Activated CD4-positive, alpha-beta memory T cell treated with anti-CD3 and anti-CD28 coated beads, Interleukin-2, amount 10 ng/mL, durations not matched to agents 7 days and 5 days (primary cell): ENCODE results near the gene ZNF396. TPM values are rescaled to one million over a fixed set of nuclear protein-coding genes. Genes with fewer than 3 reads are reported as not detected.
A peak's percentile ranks its signal among the peaks of the same experiment; 100 is the strongest.

ENCODE experiments used
- CTCF ChIA-PET: fragments of 350-600 bp; sonication (Branson Sonifier 250); formaldehyde crosslinking; loops from one replicate; lab custom pipeline; 2021; ENCODE audit warnings: antibody characterized with exemption, inconsistent platforms; lab: Charles Lee
- POLR2A ChIA-PET: fragments of 350-600 bp; sonication (Branson Sonifier 250); formaldehyde crosslinking; loops from one replicate; lab custom pipeline; 2021; ENCODE audit warnings: antibody characterized with exemption; lab: Charles Lee
- DNase-seq: peaks from one replicate; pipeline ENCODE4 v3.0.0-alpha.2; 2020
- H3K27ac Mint-ChIP-seq: one replicate; pipeline ENCODE4 v1.8.0; 2021; ENCODE audit warnings: mild to moderate bottlenecking, mixed read lengths
- H3K27me3 Mint-ChIP-seq: one replicate; pipeline ENCODE4 v1.8.0; 2021; ENCODE audit warnings: mixed read lengths
- H3K36me3 Mint-ChIP-seq: one replicate; pipeline ENCODE4 v1.8.0; 2021; ENCODE audit warnings: low read depth, mixed read lengths
- H3K4me1 Mint-ChIP-seq: one replicate; pipeline ENCODE4 v1.8.0; 2021; ENCODE audit warnings: mixed read lengths
- H3K4me3 Mint-ChIP-seq: one replicate; pipeline ENCODE4 v1.8.0; 2021; ENCODE audit warnings: mild to moderate bottlenecking, mixed read lengths
- H3K9me3 Mint-ChIP-seq: one replicate; pipeline ENCODE4 v1.8.0; 2021; ENCODE audit warnings: mixed read lengths
- total RNA-seq, 2 experiments: library from RNA; stranded (reverse); gene quantifications; one replicate each; pipeline ENCODE4 v1.2.3, GENCODE V29; 2021

The ZNF396 gene
- total RNA-seq, 2 experiments from 2014 or later, result 0.95 to 1.7 TPM

DNA sequence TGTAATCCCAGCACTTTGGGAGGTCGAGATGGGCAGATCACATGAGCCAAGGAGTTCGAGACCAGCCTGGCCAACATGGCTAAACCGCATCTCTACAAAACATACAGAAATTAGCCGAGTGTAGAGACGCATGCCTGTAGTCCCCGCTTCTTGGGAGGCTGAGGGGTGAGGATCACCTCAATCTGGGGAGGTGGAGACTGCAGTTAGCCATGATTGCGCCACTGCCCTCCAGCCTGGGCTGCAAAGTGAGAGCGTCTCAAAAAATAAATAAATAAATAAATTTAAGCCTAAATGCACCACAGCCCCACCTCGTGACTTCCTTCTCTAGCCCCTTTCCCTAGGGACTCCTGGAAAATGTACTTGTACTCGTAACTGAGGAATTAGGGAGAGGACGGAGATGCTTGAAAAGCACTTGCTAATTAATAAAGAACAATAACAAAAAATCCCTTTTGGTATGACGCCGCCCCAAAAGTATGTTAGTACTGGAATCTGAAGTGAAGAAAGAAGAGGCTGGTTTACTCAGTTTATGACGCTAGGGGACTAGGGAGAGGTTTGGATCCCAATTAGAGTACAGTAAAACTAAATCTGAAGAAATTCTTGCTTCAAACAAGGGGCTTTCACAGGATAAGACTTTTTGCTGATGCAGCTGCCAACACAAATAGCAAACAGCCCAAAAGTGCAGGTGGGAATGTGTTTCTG, 887 bp upstream of the ZNF396 start:
- Mint-ChIP-seq H3K9me3 (no peaks in the 10 kb centered on the region), H3K4me3 (peak overlapping the region; percentile 67), H3K36me3 (no peaks in the 10 kb centered on the region), H3K27ac (no peak overlapping the region), H3K27me3 (peaks cover 21% of the 10 kb centered on the region), H3K4me1 (peaks cover 11% of the 10 kb centered on the region)
- no peak for DNase-seq
- ChIA-PET POLR2A (interaction anchor here (1.0 kb wide), 1 partner anchor 88 kb away, joined by 3 read pairs; the partner anchor contains the start of gene ZSCAN30), CTCF (no interaction called here)

DNA sequence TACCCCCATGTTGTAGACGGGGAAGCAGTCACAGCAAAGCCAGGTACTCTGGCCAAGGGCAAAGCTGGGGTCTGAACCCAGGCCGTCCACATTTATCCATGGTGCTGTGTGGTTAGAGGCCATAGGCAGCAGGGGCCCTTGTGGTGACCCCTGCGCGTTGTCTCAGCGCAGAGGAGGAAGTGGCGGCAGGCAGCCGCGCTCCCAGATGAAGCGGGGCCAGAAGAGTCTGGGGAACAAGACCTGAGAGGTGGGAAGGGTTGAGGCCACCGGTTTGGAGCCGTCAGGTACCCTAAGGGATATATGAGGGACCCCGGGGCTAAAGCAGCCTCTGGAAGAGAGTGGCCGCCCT, 770 bp downstream of the ZNF396 start:
- no peak overlapping the region for H3K27ac Mint-ChIP-seq
- peaks cover 19% of the 10 kb centered on the region for H3K27me3 Mint-ChIP-seq
- peak; percentile 39 for DNase-seq
- POLR2A ChIA-PET, result no interaction called here
- H3K36me3 Mint-ChIP-seq, result no peaks in the 10 kb centered on the region
- H3K9me3 Mint-ChIP-seq, result no peaks in the 10 kb centered on the region
- CTCF ChIA-PET, result no interaction called here
- H3K4me1 Mint-ChIP-seq, result peaks cover 11% of the 10 kb centered on the region
- H3K4me3 Mint-ChIP-seq, result peak overlapping the region; percentile 76

GRCh38 chr18:35374708-35375107, 2.4 kb downstream of the ZNF396 start:
- ChIA-PET CTCF (interaction anchor here (0.7 to 1.6 kb wide), 3 partner anchors 11 to 145 kb away, joined by 3 to 7 read pairs (median 3); no protein-coding TSS in a partner anchor), POLR2A (interaction anchor here (0.6 to 1.1 kb wide), 2 partner anchors 85 to 396 kb away, joined by 3 to 4 read pairs; partner anchors contain the start of gene ZSCAN30)
- peaks cover 19% of the 10 kb centered on the region for H3K27me3 Mint-ChIP-seq
- no peaks in the 10 kb centered on the region for H3K9me3 Mint-ChIP-seq
- DNase-seq, result no peak
- peaks cover 11% of the 10 kb centered on the region for H3K4me1 Mint-ChIP-seq
- H3K4me3 Mint-ChIP-seq, result no peak overlapping the region
- H3K27ac Mint-ChIP-seq, result no peak overlapping the region
- no peaks in the 10 kb centered on the region for H3K36me3 Mint-ChIP-seq

GRCh38 chr18:35371412-35372195, 5.5 kb downstream of the ZNF396 start:
- Mint-ChIP-seq H3K4me3 (no peak overlapping the region), H3K27me3 (no peaks in the 10 kb centered on the region), H3K27ac (no peak overlapping the region), H3K4me1 (peaks cover 5% of the 10 kb centered on the region), H3K9me3 (no peaks in the 10 kb centered on the region), H3K36me3 (no peaks in the 10 kb centered on the region)
- ChIA-PET POLR2A (no interaction called here), CTCF (interaction anchor here (1.6 kb wide), 1 partner anchor 15 kb away, joined by 6 read pairs; no protein-coding TSS in a partner anchor)
- DNase-seq, result no peak

DNA sequence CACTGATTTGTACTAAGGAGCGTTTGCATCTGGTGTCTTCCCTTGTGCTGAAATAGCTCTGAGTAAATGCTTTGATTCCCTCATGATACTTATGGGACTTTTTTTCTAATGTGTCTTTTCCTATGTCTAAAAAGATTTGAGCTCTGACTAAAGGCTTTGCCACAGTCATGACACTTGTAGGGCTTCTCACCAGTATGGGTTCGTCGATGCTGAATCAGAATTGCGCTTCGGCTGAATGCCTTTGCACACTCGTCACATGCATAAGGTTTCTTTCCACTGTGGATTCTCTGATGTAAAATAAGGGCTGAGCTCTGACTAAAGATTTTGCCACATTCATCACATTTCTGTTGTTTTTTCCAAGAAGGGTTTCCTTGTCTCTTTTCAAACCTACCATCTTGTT, 8.0 kb downstream of the ZNF396 start:
- H3K9me3 Mint-ChIP-seq, result no peaks in the 10 kb centered on the region
- ChIA-PET POLR2A (interaction anchor here (1.5 kb wide), 1 partner anchor 11 kb away, joined by 3 read pairs; no protein-coding TSS in a partner anchor), CTCF (no interaction called here)
- H3K27ac Mint-ChIP-seq, result no peak overlapping the region
- H3K27me3 Mint-ChIP-seq, result peaks cover 3% of the 10 kb centered on the region
- no peaks in the 10 kb centered on the region for H3K4me1 Mint-ChIP-seq
- no peak overlapping the region for H3K4me3 Mint-ChIP-seq
- no peaks in the 10 kb centered on the region for H3K36me3 Mint-ChIP-seq
- DNase-seq, result no peak

DNA sequence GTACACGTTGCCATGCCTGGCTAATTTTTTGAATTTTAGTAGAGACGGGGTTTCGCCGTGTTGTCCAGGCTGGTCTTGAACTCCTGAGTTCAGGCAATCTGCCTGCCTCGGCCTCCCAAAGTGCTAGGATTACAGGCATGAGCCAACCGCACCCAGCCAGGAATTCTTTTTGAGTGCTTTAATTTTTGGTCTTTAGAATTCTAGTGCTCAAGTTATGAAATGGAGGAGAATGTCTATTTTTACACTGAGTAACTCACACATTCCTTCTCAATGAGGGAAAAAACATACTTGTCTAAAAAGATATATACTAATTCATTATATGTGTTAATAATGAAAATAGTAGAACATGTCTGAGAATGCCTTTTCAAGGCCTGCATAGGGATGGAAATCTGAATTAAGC, 8.5 kb downstream of the ZNF396 start:
- CTCF ChIA-PET, result interaction anchor here (0.9 kb wide), 1 partner anchor 18 kb away, joined by 3 read pairs; no protein-coding TSS in a partner anchor
- no peak for DNase-seq
- Mint-ChIP-seq H3K27me3 (peaks cover 3% of the 10 kb centered on the region), H3K9me3 (no peaks in the 10 kb centered on the region), H3K4me3 (no peak overlapping the region), H3K27ac (no peak overlapping the region), H3K4me1 (no peaks in the 10 kb centered on the region), H3K36me3 (no peaks in the 10 kb centered on the region)
- POLR2A ChIA-PET, result interaction anchor here (1.5 kb wide), 1 partner anchor 12 kb away, joined by 3 read pairs; no protein-coding TSS in a partner anchor

GRCh38 chr18:35362531-35362930, 14.6 kb downstream of the ZNF396 start:
- Mint-ChIP-seq H3K27ac (no peak overlapping the region), H3K9me3 (no peaks in the 10 kb centered on the region), H3K36me3 (no peaks in the 10 kb centered on the region), H3K4me1 (no peaks in the 10 kb centered on the region), H3K27me3 (peaks cover 6% of the 10 kb centered on the region), H3K4me3 (no peak overlapping the region)
- CTCF ChIA-PET, result interaction anchor here (0.8 to 2.4 kb wide), 2 partner anchors 24 to 332 kb away, joined by 3 to 6 read pairs; no protein-coding TSS in a partner anchor
- no peak for DNase-seq
- POLR2A ChIA-PET, result no interaction called here

- POLR2A ChIA-PET, result no interaction called here
- no peaks in the 10 kb centered on the region for H3K9me3 Mint-ChIP-seq
- CTCF ChIA-PET, result interaction anchor here (0.8 kb wide), 1 partner anchor 332 kb away, joined by 3 read pairs; no protein-coding TSS in a partner anchor
- DNase-seq, result no peak
- no peaks in the 10 kb centered on the region for H3K36me3 Mint-ChIP-seq
- no peak overlapping the region for H3K27ac Mint-ChIP-seq
- H3K4me3 Mint-ChIP-seq, result no peak overlapping the region
- H3K4me1 Mint-ChIP-seq, result no peaks in the 10 kb centered on the region
- H3K27me3 Mint-ChIP-seq, result peaks cover 6% of the 10 kb centered on the region
Observed at GRCh38 chr18:35361570-35362321, 15.4 kb downstream of the ZNF396 start.

- Mint-ChIP-seq H3K9me3 (peaks cover 13% of the 10 kb centered on the region), H3K4me1 (no peaks in the 10 kb centered on the region), H3K27me3 (no peaks in the 10 kb centered on the region), H3K4me3 (no peak overlapping the region), H3K36me3 (peaks cover 4% of the 10 kb centered on the region), H3K27ac (no peak overlapping the region)
- DNase-seq, result peak; percentile 52
- ChIA-PET POLR2A (interaction anchor here (1.0 kb wide), 1 partner anchor 125 kb away, joined by 3 read pairs; no protein-coding TSS in a partner anchor), CTCF (interaction anchor here (0.6 to 1.4 kb wide), 6 partner anchors 10 to 348 kb away, joined by 3 to 15 read pairs (median 4); partner anchors contain the start of genes ZNF24 and ZNF397)
Observed at GRCh38 chr18:35355140-35355618, 22.0 kb downstream of the ZNF396 start.

GRCh38 chr18:35352778-35353177, 24.4 kb downstream of the ZNF396 start:
- H3K4me1 Mint-ChIP-seq, result no peaks in the 10 kb centered on the region
- CTCF ChIA-PET, result no interaction called here
- POLR2A ChIA-PET, result no interaction called here
- H3K4me3 Mint-ChIP-seq, result no peak overlapping the region
- H3K27me3 Mint-ChIP-seq, result no peaks in the 10 kb centered on the region
- no peak overlapping the region for H3K27ac Mint-ChIP-seq
- H3K36me3 Mint-ChIP-seq, result peaks cover 4% of the 10 kb centered on the region
- H3K9me3 Mint-ChIP-seq, result peaks cover 13% of the 10 kb centered on the region
- DNase-seq, result no peak

DNA sequence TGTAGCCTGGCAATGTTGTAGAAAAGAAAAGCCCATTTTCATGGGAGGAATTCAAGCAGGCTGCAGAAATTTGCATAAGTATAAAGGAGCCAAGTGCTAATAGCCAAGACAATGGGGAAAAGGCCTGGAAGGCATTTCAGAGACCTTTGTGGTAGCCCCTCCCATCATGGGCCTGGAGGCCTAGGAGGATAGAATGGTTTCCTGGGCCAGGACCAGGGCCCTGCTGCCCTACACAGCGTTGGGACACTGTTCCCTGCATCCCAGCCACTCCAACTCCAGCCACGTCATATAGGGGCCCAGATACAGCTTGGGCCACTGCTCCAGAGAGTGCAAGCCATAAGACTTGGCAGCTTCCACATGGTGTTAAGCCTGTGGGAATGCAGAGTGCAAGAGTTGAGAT, 24.9 kb downstream of the ZNF396 start:
- H3K27me3 Mint-ChIP-seq, result no peaks in the 10 kb centered on the region
- H3K36me3 Mint-ChIP-seq, result peaks cover 4% of the 10 kb centered on the region
- H3K9me3 Mint-ChIP-seq, result peaks cover 13% of the 10 kb centered on the region
- no peak for DNase-seq
- ChIA-PET POLR2A (no interaction called here), CTCF (no interaction called here)
- H3K4me3 Mint-ChIP-seq, result no peak overlapping the region
- H3K27ac Mint-ChIP-seq, result no peak overlapping the region
- H3K4me1 Mint-ChIP-seq, result no peaks in the 10 kb centered on the region

DNA sequence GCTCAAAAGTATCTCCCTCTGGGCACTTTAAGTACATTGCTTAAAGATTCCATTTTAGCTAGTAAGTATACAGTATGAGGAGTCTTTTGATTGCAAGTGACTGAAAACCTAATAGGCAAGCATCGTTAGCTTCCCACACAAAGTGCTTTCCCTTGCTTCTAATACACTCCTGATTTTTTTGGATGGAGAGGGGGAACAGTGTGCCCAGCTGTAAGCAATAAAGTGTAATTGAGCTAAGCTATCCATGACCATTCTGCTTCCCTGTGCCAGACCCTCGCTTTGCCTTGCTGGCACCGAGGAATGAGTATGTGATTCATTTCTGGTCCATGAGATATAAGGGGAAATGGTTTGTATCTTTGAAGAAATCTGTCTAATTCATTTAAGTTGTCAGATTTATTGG, 29.1 kb downstream of the ZNF396 start:
- CTCF ChIA-PET, result no interaction called here
- POLR2A ChIA-PET, result no interaction called here
- peaks cover 12% of the 10 kb centered on the region for H3K36me3 Mint-ChIP-seq
- no peaks in the 10 kb centered on the region for H3K27me3 Mint-ChIP-seq
- H3K27ac Mint-ChIP-seq, result no peak overlapping the region
- peaks cover 15% of the 10 kb centered on the region for H3K4me1 Mint-ChIP-seq
- H3K9me3 Mint-ChIP-seq, result peaks cover 11% of the 10 kb centered on the region
- no peak overlapping the region for H3K4me3 Mint-ChIP-seq
- DNase-seq, result no peak
